Neural cell (in vitro differentiated cells): ENCODE measurements around the gene PROK1. TPM values are rescaled to one million over a fixed set of nuclear protein-coding genes. Genes with fewer than 3 reads are reported as not detected.

Experiments used
- H2AFZ ChIP-seq: fragments of 200-600, 300-800 bp; sonication (generic), shearing (Covaris generic); 2 replicates; pipeline ENCODE4 v1.6.0; 2014; ENCODE audit warnings: low read depth, mild to moderate bottlenecking, antibody characterized with exemption, low read length, moderate library complexity
- H3F3A ChIP-seq: fragments of 200-600 bp; shearing (Covaris generic); 2 replicates; pipeline ENCODE4 v1.6.1; 2016; ENCODE audit warnings: mild to moderate bottlenecking, moderate library complexity, mixed read lengths, antibody characterized with exemption, low read length; ENCODE audit not compliant: insufficient read depth, poor library complexity, severe bottlenecking
- H3K27ac ChIP-seq: fragments of 200-600, 300-800 bp; sonication (generic), shearing (Covaris generic); 2 replicates; pipeline ENCODE4 v1.5.1; 2014; ENCODE audit warnings: mild to moderate bottlenecking, low read length, moderate library complexity
- H3K27me3 ChIP-seq: fragments of 300-800, 200-600 bp; sonication (generic), shearing (Covaris generic); 2 replicates; pipeline ENCODE4 v1.6.0; 2014; ENCODE audit warnings: mild to moderate bottlenecking, low read depth, low read length, moderate library complexity; ENCODE audit not compliant: insufficient read depth
- H3K36me3 ChIP-seq: fragments of 300-800, 200-600 bp; sonication (generic), shearing (Covaris generic); 2 replicates; pipeline ENCODE4 v1.5.1; 2014; ENCODE audit warnings: mild to moderate bottlenecking, antibody characterized with exemption, low read length, moderate library complexity; ENCODE audit not compliant: insufficient read depth
- H3K4me2 ChIP-seq: fragments of 300-800, 200-600 bp; sonication (generic), shearing (Covaris generic); 2 replicates; pipeline ENCODE4 v1.6.0; 2014; ENCODE audit warnings: mild to moderate bottlenecking, low read length
- H3K4me3 ChIP-seq: fragments of 300-800, 200-600 bp; sonication (generic), shearing (Covaris generic); 2 replicates; pipeline ENCODE4 v1.5.1; 2014; ENCODE audit warnings: mild to moderate bottlenecking, low read length, moderate library complexity
- H3K79me2 ChIP-seq: fragments of 200-600 bp; shearing (Covaris generic); replicated peaks from 2 replicates; pipeline ENCODE4 v1.6.0; 2014; ENCODE audit warnings: mild to moderate bottlenecking, low read length, moderate library complexity; ENCODE audit not compliant: insufficient read depth
- H3K9ac ChIP-seq: fragments of 300-800, 200-600 bp; sonication (generic), shearing (Covaris generic); 2 replicates; pipeline ENCODE4 v1.6.1; 2016; ENCODE audit warnings: mild to moderate bottlenecking, low read length, mixed read lengths
- H3K9me2 ChIP-seq: fragments of 200-600 bp; shearing (Covaris generic); 2 replicates; pipeline ENCODE4 v1.6.1; 2016; ENCODE audit warnings: mild to moderate bottlenecking, low read length, mixed read lengths; ENCODE audit not compliant: insufficient read depth
- H3K9me3 ChIP-seq: fragments of 200-600, 300-800 bp; sonication (generic), shearing (Covaris generic); 2 replicates; pipeline ENCODE4 v1.6.1; 2016; ENCODE audit warnings: mild to moderate bottlenecking, mixed run types, low read length, moderate library complexity, mixed read lengths
- H4K20me1 ChIP-seq: fragments of 200-600 bp; shearing (Covaris generic); 2 replicates; pipeline ENCODE4 v1.6.1; 2016; ENCODE audit warnings: mild to moderate bottlenecking, mixed run types; ENCODE audit not compliant: insufficient read depth
- CTCF ChIP-seq: fragments of 450-650 bp; IDR thresholded peaks from 2 replicates; pipeline ENCODE4 v1.5.1; 2014; ENCODE audit warnings: antibody characterized with exemption, mild to moderate bottlenecking, moderate library complexity; ENCODE audit not compliant: poor library complexity, severe bottlenecking
- EP300 ChIP-seq: fragments of 450-650 bp; conservative IDR thresholded peaks from 2 replicates; pipeline ENCODE4 v1.6.1; 2014; ENCODE audit warnings: antibody characterized with exemption, mild to moderate bottlenecking, moderate library complexity; ENCODE audit not compliant: poor library complexity, severe bottlenecking
- EZH2 ChIP-seq: fragments of 200-600, 300-800 bp; shearing (Covaris generic), sonication (generic); IDR thresholded peaks from 2 replicates; pipeline ENCODE4 v1.6.1; 2014; ENCODE audit warnings: antibody characterized with exemption, low read length, borderline replicate concordance, mild to moderate bottlenecking; ENCODE audit not compliant: insufficient read depth, poor library complexity, severe bottlenecking
- MXI1 ChIP-seq: fragments of 450-650 bp; conservative IDR thresholded peaks from 2 replicates; pipeline ENCODE4 v1.6.1; 2014; ENCODE audit warnings: antibody characterized with exemption, mild to moderate bottlenecking; ENCODE audit not compliant: poor library complexity, severe bottlenecking
- POLR2AphosphoS5 ChIP-seq: IDR thresholded peaks from 2 replicates; pipeline ENCODE4 v1.6.1; 2012
- RAD21 ChIP-seq: fragments of 450-650 bp; conservative IDR thresholded peaks from 2 replicates; pipeline ENCODE4 v1.6.1; 2014; ENCODE audit warnings: antibody characterized with exemption, mild to moderate bottlenecking, moderate library complexity
- REST ChIP-seq: IDR thresholded peaks from 2 replicates; pipeline ENCODE4 v1.6.1; 2012; ENCODE audit warnings: borderline replicate concordance
- SMC3 ChIP-seq: fragments of 450-650 bp; conservative IDR thresholded peaks from 2 replicates; pipeline ENCODE4 v1.6.1; 2014; ENCODE audit warnings: antibody characterized with exemption, mild to moderate bottlenecking, moderate library complexity; ENCODE audit not compliant: poor library complexity
- TAF1 ChIP-seq: IDR thresholded peaks from 2 replicates; pipeline ENCODE4 v1.6.1; 2012; ENCODE audit warnings: low read depth
- polyA plus RNA-seq: library from polyadenylated mRNA; depleted of rRNA; stranded (reverse); fragments of >200 nt; gene quantifications from 2 replicates; pipeline ENCODE4 v1.2.3, GENCODE V29; 2014

PROK1 gene
- polyA plus RNA-seq, 1 donor from 2014 or later, result 0.54 TPM

GRCh38 chr1:110426854-110427253, 24.1 kb upstream of the PROK1 start:
- no peak overlapping the region for H3K4me3 ChIP-seq
- H3K4me2 ChIP-seq, result no peak overlapping the region
- H3K79me2 ChIP-seq, result no peaks in the 10 kb centered on the region
- H3K27ac ChIP-seq, result no peak overlapping the region
- no peak overlapping the region for H3K9ac ChIP-seq
- H3K27me3 ChIP-seq, result no peaks in the 10 kb centered on the region
- no peaks in the 10 kb centered on the region for H4K20me1 ChIP-seq
- no peaks in the 10 kb centered on the region for H3K9me2 ChIP-seq
- TF ChIP-seq REST (no peak), POLR2AphosphoS5 (no peak), RAD21 (no peak), MXI1 (no peak), CTCF (no peak), EZH2 (no peak), EP300 (no peak)
- H3K9me3 ChIP-seq, result no peaks in the 10 kb centered on the region
- H3K36me3 ChIP-seq, result no peaks in the 10 kb centered on the region
- no peak overlapping the region for H2AFZ ChIP-seq
- H3F3A ChIP-seq, result no peaks in the 10 kb centered on the region

GRCh38 chr1:110428946-110429345, 22.0 kb upstream of the PROK1 start:
- Histone ChIP-seq H3K9me2 (no peaks in the 10 kb centered on the region), H3K27ac (no peak overlapping the region), H3K9me3 (no peaks in the 10 kb centered on the region), H3K4me2 (no peak overlapping the region), H3K4me3 (no peak overlapping the region), H3K79me2 (no peaks in the 10 kb centered on the region), H3K27me3 (no peaks in the 10 kb centered on the region), H3K36me3 (no peaks in the 10 kb centered on the region), H4K20me1 (no peaks in the 10 kb centered on the region), H2AFZ (no peak overlapping the region), H3K9ac (no peak overlapping the region), H3F3A (no peaks in the 10 kb centered on the region)
- TF ChIP-seq POLR2AphosphoS5, result no peak
- no peak for TF ChIP-seq EP300
- TF ChIP-seq SMC3, result no peak
- no peak for TF ChIP-seq EZH2
- no peak for TF ChIP-seq RAD21
- no peak for TF ChIP-seq REST
- TF ChIP-seq MXI1, result no peak
- TF ChIP-seq TAF1, result no peak
- TF ChIP-seq CTCF, result no peak
